Stimulated activated CD4-positive, alpha-beta T cell treated with anti-CD3 and anti-CD28 coated beads, Interleukin-12 subunit alpha, Interleukin-12 subunit beta, amount 100 ng/mL, for 24 hours (primary cell): ENCODE data around the gene CACNA2D3.

Experiments used
- DNase-seq, 2 experiments: peaks; one replicate each; pipeline ENCODE4 v3.0.0-alpha.2; 2020; ENCODE audit warnings: low read depth in 2 of 2

Gene CACNA2D3

GRCh38 chr3:54530091-54530490 lies 407.7 kb downstream of the CACNA2D3 start:
- no peak for DNase-seq

- no peak for DNase-seq
These were observed 408.6 kb downstream of the CACNA2D3 start for GRCh38 chr3:54530944-54531343.

GRCh38 chr3:54531741-54532140 lies 409.4 kb downstream of the CACNA2D3 start:
- no peak for DNase-seq

- no peak for DNase-seq
These were observed 411.5 kb downstream of the CACNA2D3 start for GRCh38 chr3:54533856-54534255.

GRCh38 chr3:54535619-54536018 lies 413.3 kb downstream of the CACNA2D3 start:
- no peak for DNase-seq

- no peak for DNase-seq
These were observed 414.1 kb downstream of the CACNA2D3 start for GRCh38 chr3:54536450-54536849.

GRCh38 chr3:54537506-54537905 lies 415.2 kb downstream of the CACNA2D3 start:
- DNase-seq: no peak

- DNase-seq: no peak
These were observed 416.0 kb downstream of the CACNA2D3 start for GRCh38 chr3:54538346-54538745.

GRCh38 chr3:54541369-54541768 lies 419.0 kb downstream of the CACNA2D3 start:
- no peak for DNase-seq

- no peak for DNase-seq
These were observed 421.1 kb downstream of the CACNA2D3 start for GRCh38 chr3:54543446-54543845.

- no peak for DNase-seq
These were observed 424.7 kb downstream of the CACNA2D3 start for GRCh38 chr3:54547051-54547450.

GRCh38 chr3:54547846-54548245 lies 425.5 kb downstream of the CACNA2D3 start:
- no peak for DNase-seq

- no peak for DNase-seq
These were observed 427.4 kb downstream of the CACNA2D3 start for GRCh38 chr3:54549607-54550220.

- no peak for DNase-seq
These were observed 428.0 kb downstream of the CACNA2D3 start for GRCh38 chr3:54550221-54550977.

GRCh38 chr3:54556630-54557029 lies 434.3 kb downstream of the CACNA2D3 start:
- DNase-seq: no peak

GRCh38 chr3:54557538-54558428 lies 435.4 kb downstream of the CACNA2D3 start:
- no peak for DNase-seq

GRCh38 chr3:54563501-54564200 lies 441.3 kb downstream of the CACNA2D3 start:
- DNase-seq: no peak

GRCh38 chr3:54564374-54564925 lies 442.1 kb downstream of the CACNA2D3 start:
- DNase-seq: no peak

GRCh38 chr3:54565956-54566355 lies 443.6 kb downstream of the CACNA2D3 start:
- no peak for DNase-seq

- no peak for DNase-seq
These were observed 445.6 kb downstream of the CACNA2D3 start for GRCh38 chr3:54567949-54568348.

GRCh38 chr3:54570008-54570407 lies 447.7 kb downstream of the CACNA2D3 start:
- no peak for DNase-seq
